HG03060 (cell line): ENCODE data around the gene FPGS.

Experiments used
- ATAC-seq: cut with Tn5 transposase; IDR thresholded peaks from one replicate; pipeline ENCODE4 v1.9.1; 2021; ENCODE audit warnings: low read depth, moderate number of reproducible peaks; ENCODE audit not compliant: unreplicated experiment

The FPGS gene

GRCh38 chr9:127855522-127855921, 52.8 kb downstream of the FPGS start:
- ATAC-seq, result no peak

GRCh38 chr9:127856094-127856728, 53.5 kb downstream of the FPGS start:
- no peak for ATAC-seq

GRCh38 chr9:127856729-127857116, 54.0 kb downstream of the FPGS start:
- ATAC-seq, result no peak

GRCh38 chr9:127857278-127857677, 54.6 kb downstream of the FPGS start:
- no peak for ATAC-seq

GRCh38 chr9:127858041-127858512, 55.4 kb downstream of the FPGS start:
- no peak for ATAC-seq

GRCh38 chr9:127860260-127860659, 57.6 kb downstream of the FPGS start:
- ATAC-seq, result no peak

- ATAC-seq, result no peak
Measured at GRCh38 chr9:127860779-127861178, 58.1 kb downstream of the FPGS start.

GRCh38 chr9:127862075-127863011, 59.7 kb downstream of the FPGS start:
- no peak for ATAC-seq

- ATAC-seq, result no peak
Measured at GRCh38 chr9:127863191-127863621, 60.5 kb downstream of the FPGS start.
